NT2/D1 (cell line): ENCODE measurements around the gene MYRF.

Experiments used
- YY1 ChIP-seq: IDR thresholded peaks from 2 replicates; pipeline ENCODE4 v1.6.1; 2011; ENCODE audit not compliant: insufficient read length, insufficient read depth
- ZNF274 ChIP-seq: IDR thresholded peaks from 2 replicates; pipeline ENCODE4 v1.6.1; 2011; ENCODE audit warnings: mild to moderate bottlenecking, low read depth, low read length

DNA sequence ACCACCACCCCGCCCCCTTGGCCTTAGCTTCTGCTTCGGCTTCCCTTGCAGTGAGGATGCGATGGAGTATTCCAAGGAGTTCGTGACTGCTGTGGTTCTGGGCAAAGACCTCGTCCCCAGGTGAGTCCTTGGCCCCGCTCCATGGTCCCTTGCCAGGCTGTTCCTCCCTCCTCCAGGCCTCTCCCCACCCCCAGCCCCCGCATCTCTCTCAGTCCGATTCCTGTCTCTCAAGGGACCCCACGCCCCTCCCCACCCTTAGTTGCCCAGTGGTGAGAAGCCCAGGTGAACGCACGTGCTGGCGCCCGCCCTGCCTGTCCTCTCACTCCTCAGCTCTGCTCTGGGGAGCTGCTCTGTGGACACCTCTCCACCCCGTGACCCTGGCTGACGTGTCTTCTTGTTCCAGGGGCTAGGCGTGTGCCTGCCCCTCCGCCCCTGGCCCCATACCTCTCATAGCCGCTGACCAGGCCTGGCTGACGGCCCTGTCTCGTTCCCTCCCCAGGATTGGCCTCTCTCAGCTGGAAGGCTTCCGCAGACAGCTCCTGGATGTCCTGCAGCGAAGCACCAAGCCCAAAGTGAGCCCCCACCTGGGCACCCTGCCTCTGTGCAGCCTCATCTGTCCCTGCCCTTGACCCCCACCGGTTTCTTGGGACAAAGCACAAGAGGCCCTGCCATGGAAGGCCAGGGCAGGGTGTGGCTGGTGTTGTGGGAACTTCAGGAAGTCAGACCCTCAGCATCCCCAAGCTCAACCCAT, 14.6 kb upstream of the MYRF start:
- TF ChIP-seq YY1 = no peak
- no peak for TF ChIP-seq ZNF274
